H9 (cell line): Measurements from ENCODE around the gene OR9G1. TPM values are rescaled to one million over a fixed set of nuclear protein-coding genes. Genes with fewer than 3 reads are reported as not detected.

Experiments
- DNase-seq: peaks from one replicate; pipeline ENCODE4 v3.0.0-alpha.2; 2017
- H2AFZ ChIP-seq: one replicate; pipeline ENCODE4 v1.6.1; 2013; ENCODE audit warnings: mild to moderate bottlenecking, low read length, control low read depth, moderate library complexity
- H2AK5ac ChIP-seq: 2 replicates; pipeline ENCODE4 v1.6.1; 2013; ENCODE audit warnings: low read length, control low read depth, mixed read lengths; ENCODE audit not compliant: insufficient read length
- H2BK120ac ChIP-seq: one replicate; pipeline ENCODE4 v1.6.1; 2013; ENCODE audit warnings: low read depth, mild to moderate bottlenecking, low read length, control low read depth, inconsistent platforms; ENCODE audit not compliant: poor library complexity, severe bottlenecking
- H2BK12ac ChIP-seq: 2 replicates; pipeline ENCODE4 v1.6.1; 2013; ENCODE audit warnings: low read length, control low read depth, mixed read lengths, low read depth; ENCODE audit not compliant: insufficient read length
- H2BK15ac ChIP-seq: 2 replicates; pipeline ENCODE4 v1.6.1; 2013; ENCODE audit warnings: low read depth, low read length, control low read depth
- H2BK20ac ChIP-seq: one replicate; pipeline ENCODE4 v1.6.1; 2013; ENCODE audit warnings: low read depth, mild to moderate bottlenecking, low read length, control low read depth, inconsistent platforms; ENCODE audit not compliant: poor library complexity, severe bottlenecking
- H2BK5ac ChIP-seq: 2 replicates; pipeline ENCODE4 v1.6.1; 2013; ENCODE audit warnings: low read length, control low read depth, mixed read lengths; ENCODE audit not compliant: insufficient read length
- H3K14ac ChIP-seq: 2 replicates; pipeline ENCODE4 v1.6.1; 2013; ENCODE audit warnings: low read length, control low read depth; ENCODE audit not compliant: insufficient read depth
- H3K18ac ChIP-seq: 2 replicates; pipeline ENCODE4 v1.6.1; 2013; ENCODE audit warnings: low read depth, mild to moderate bottlenecking, mixed read lengths, low read length, control low read depth; ENCODE audit not compliant: insufficient read length
- H3K23ac ChIP-seq: 2 replicates; pipeline ENCODE4 v1.6.1; 2013; ENCODE audit warnings: low read length, control low read depth, mixed read lengths, low read depth; ENCODE audit not compliant: insufficient read length
- H3K23me2 ChIP-seq: 2 replicates; pipeline ENCODE4 v1.6.1; 2013; ENCODE audit warnings: low read depth, mild to moderate bottlenecking, mixed read lengths, low read length, control low read depth; ENCODE audit not compliant: insufficient read length, poor library complexity, severe bottlenecking
- H3K27ac ChIP-seq: 2 replicates; pipeline ENCODE4 v1.5.1; 2013; ENCODE audit warnings: low read length, control low read depth, mixed read lengths, low read depth; ENCODE audit not compliant: insufficient read length
- H3K27me3 ChIP-seq: 2 replicates; pipeline ENCODE4 v1.6.1; 2013; ENCODE audit warnings: low read length, control low read depth, inconsistent platforms; ENCODE audit not compliant: insufficient read depth
- H3K4ac ChIP-seq: 2 replicates; pipeline ENCODE4 v1.6.1; 2013; ENCODE audit warnings: low read depth, mild to moderate bottlenecking, control low read depth, inconsistent platforms, low read length, moderate library complexity
- H3K4me1 ChIP-seq: 2 replicates; pipeline ENCODE4 v1.6.1; 2013; ENCODE audit warnings: low read length, control low read depth, inconsistent platforms; ENCODE audit not compliant: insufficient read depth
- H3K4me2 ChIP-seq: 2 replicates; pipeline ENCODE4 v1.6.1; 2013; ENCODE audit warnings: low read length, control low read depth, mixed read lengths; ENCODE audit not compliant: insufficient read length, insufficient read depth
- H3K56ac ChIP-seq: 2 replicates; pipeline ENCODE4 v1.6.1; 2013; ENCODE audit warnings: low read depth, mild to moderate bottlenecking, mixed read lengths, low read length, control low read depth; ENCODE audit not compliant: insufficient read length
- H3K79me1 ChIP-seq: 2 replicates; pipeline ENCODE4 v1.6.1; 2013; ENCODE audit warnings: low read depth, mild to moderate bottlenecking, moderate library complexity, low read length, control low read depth, inconsistent platforms; ENCODE audit not compliant: insufficient read depth, poor library complexity, severe bottlenecking
- H3K79me2 ChIP-seq: 2 replicates; pipeline ENCODE4 v1.6.1; 2013; ENCODE audit warnings: low read length, control low read depth, inconsistent platforms; ENCODE audit not compliant: insufficient read depth
- H3K9ac ChIP-seq: 2 replicates; pipeline ENCODE4 v1.6.1; 2013; ENCODE audit warnings: low read length, control low read depth, mixed read lengths; ENCODE audit not compliant: insufficient read length; ENCODE audit errors: extremely low read depth
- H3K9me3 ChIP-seq: one replicate; pipeline ENCODE4 v1.6.1; 2013; ENCODE audit warnings: low read depth, low read length, inconsistent platforms; ENCODE audit not compliant: control insufficient read depth
- H3T11ph ChIP-seq: one replicate; pipeline ENCODE4 v1.6.1; 2013; ENCODE audit warnings: mild to moderate bottlenecking, low read length, control low read depth, inconsistent platforms
- H4K20me1 ChIP-seq: one replicate; pipeline ENCODE4 v1.6.1; 2013; ENCODE audit not compliant: control insufficient read depth, insufficient read length, insufficient read depth
- H4K5ac ChIP-seq: 2 replicates; pipeline ENCODE4 v1.6.1; 2013; ENCODE audit warnings: low read depth, mild to moderate bottlenecking, mixed read lengths, low read length, control low read depth; ENCODE audit not compliant: insufficient read length
- H4K8ac ChIP-seq: replicated peaks from 2 replicates; pipeline ENCODE4 v1.6.1; 2013; ENCODE audit warnings: low read length, control low read depth, mixed read lengths, low read depth; ENCODE audit not compliant: insufficient read length
- H4K91ac ChIP-seq: 2 replicates; pipeline ENCODE4 v1.6.1; 2013; ENCODE audit warnings: low read depth, mild to moderate bottlenecking, moderate library complexity, mixed read lengths, low read length, control low read depth; ENCODE audit not compliant: insufficient read length
- H3K27ac Mint-ChIP-seq, 3 experiments: 2 replicates in 2 of 3; 3 replicates in 1 of 3; pipeline ENCODE4 v1.8.0; 2020 to 2021; ENCODE audit warnings: mixed read lengths in 3 of 3, mild to moderate bottlenecking in 1 of 3, moderate library complexity in 1 of 3
- H3K27me3 Mint-ChIP-seq: 2 replicates; pipeline ENCODE4 v1.8.0; 2021; ENCODE audit warnings: low read depth, mild to moderate bottlenecking, moderate library complexity, mixed read lengths
- H3K36me3 Mint-ChIP-seq, 3 experiments: 2 replicates in 2 of 3; 3 replicates in 1 of 3; pipeline ENCODE4 v1.8.0; 2020 to 2021; ENCODE audit warnings: low read depth in 3 of 3, mixed read lengths in 3 of 3; ENCODE audit not compliant: insufficient read depth in 1 of 3
- H3K4me1 Mint-ChIP-seq, 2 experiments: 2 replicates each; pipeline ENCODE4 v1.8.0; 2020; ENCODE audit warnings: mixed read lengths in 2 of 2
- H3K4me3 Mint-ChIP-seq, 2 experiments: 2 replicates in 1 of 2; 3 replicates in 1 of 2; pipeline ENCODE4 v1.8.0; 2020 to 2021; ENCODE audit warnings: mild to moderate bottlenecking in 2 of 2, mixed read lengths in 2 of 2, moderate library complexity in 1 of 2
- H3K9me3 Mint-ChIP-seq, 2 experiments: 2 replicates in 1 of 2; 3 replicates in 1 of 2; pipeline ENCODE4 v1.8.0; 2020; ENCODE audit warnings: mild to moderate bottlenecking in 2 of 2, mixed read lengths in 2 of 2, moderate library complexity in 1 of 2
- WGBS: extraction: QIAGEN DNeasy Blood & Tissue Kit; methylation state at CpG from one replicate; pipeline ENCODE4 v1.1.7; 2013; ENCODE audit warnings: missing lambda C conversion rate, low lambda C conversion rate, mixed read lengths; ENCODE audit not compliant: insufficient read length; ENCODE audit errors: extremely low coverage; 5-methylcytosine and 5-hydroxymethylcytosine counted together
- total RNA-seq: library from RNA; stranded (reverse); gene quantifications from 2 replicates; pipeline ENCODE4 v1.2.1, GENCODE V29; 2021
- TF ChIP-seq, protein P1 (sequence below): fragments of 200-600 bp; sonication (generic); conservative IDR thresholded peaks from 3 replicates; pipeline ENCODE4 v1.8.0; 2021; ENCODE audit warnings: antibody characterized with exemption, mild to moderate bottlenecking

OR9G1 gene
- total RNA-seq, 1 experiment from 2014 or later, result not detected

DNA sequence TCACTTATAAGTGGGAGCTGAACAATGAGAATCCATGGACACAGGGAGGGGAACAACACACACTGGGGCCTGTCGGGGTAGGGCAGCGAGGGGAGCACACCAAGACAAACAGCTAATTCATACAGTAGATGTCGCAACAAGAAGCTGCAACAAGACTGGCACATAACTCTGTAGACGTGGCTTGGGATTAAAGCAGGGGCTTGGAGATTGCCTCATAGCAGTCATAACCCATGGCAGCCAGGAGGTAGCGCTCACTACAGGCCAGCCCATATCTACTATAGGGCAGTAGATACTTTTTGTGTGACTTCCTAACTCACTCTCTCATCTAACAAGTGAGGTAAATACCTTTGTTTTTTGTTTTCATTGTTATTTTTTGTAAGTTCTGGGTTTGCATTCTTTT, 51.3 kb downstream of the OR9G1 start:
- TF ChIP-seq, protein P1, sequence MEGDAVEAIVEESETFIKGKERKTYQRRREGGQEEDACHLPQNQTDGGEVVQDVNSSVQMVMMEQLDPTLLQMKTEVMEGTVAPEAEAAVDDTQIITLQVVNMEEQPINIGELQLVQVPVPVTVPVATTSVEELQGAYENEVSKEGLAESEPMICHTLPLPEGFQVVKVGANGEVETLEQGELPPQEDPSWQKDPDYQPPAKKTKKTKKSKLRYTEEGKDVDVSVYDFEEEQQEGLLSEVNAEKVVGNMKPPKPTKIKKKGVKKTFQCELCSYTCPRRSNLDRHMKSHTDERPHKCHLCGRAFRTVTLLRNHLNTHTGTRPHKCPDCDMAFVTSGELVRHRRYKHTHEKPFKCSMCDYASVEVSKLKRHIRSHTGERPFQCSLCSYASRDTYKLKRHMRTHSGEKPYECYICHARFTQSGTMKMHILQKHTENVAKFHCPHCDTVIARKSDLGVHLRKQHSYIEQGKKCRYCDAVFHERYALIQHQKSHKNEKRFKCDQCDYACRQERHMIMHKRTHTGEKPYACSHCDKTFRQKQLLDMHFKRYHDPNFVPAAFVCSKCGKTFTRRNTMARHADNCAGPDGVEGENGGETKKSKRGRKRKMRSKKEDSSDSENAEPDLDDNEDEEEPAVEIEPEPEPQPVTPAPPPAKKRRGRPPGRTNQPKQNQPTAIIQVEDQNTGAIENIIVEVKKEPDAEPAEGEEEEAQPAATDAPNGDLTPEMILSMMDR, result peak; percentile 59
- DNase-seq, result peak; percentile 54
- H3K36me3 Mint-ChIP-seq, result peaks cover 0 to 17% (median 3%) of the 10 kb centered on the region in 3 experiments; a peak in 5 of 7 replicates

More for the DNA sequence above, 51.3 kb downstream of the OR9G1 start:
- Histone ChIP-seq H4K20me1 (no peaks in the 10 kb centered on the region), H3K14ac (no peak overlapping the region), H3K79me2 (no peaks in the 10 kb centered on the region), H3K79me1 (no peaks in the 10 kb centered on the region), H2BK20ac (no peak overlapping the region), H3K4me1 (no peaks in the 10 kb centered on the region), H2BK120ac (no peak overlapping the region), H3K27me3 (no peaks in the 10 kb centered on the region), H3K23me2 (no peaks in the 10 kb centered on the region), H3K9me3 (no peaks in the 10 kb centered on the region), H2AFZ (no peak overlapping the region), H2BK12ac (no peak overlapping the region), H3K9ac (no peak overlapping the region), H3K23ac (no peak overlapping the region), H2BK5ac (no peak overlapping the region), H3K4me2 (no peak overlapping the region), H3K18ac (no peak overlapping the region), H4K8ac (no peak overlapping the region), H2BK15ac (no peak overlapping the region), H3K27ac (no peak overlapping the region), H4K5ac (no peak overlapping the region), H3K56ac (no peak overlapping the region), H3K4ac (no peak overlapping the region), H4K91ac (no peak overlapping the region), H2AK5ac (no peak overlapping the region), H3T11ph (no peak overlapping the region)
- Mint-ChIP-seq H3K4me3 (no peak overlapping the region), H3K9me3 (peaks cover 4 to 7% of the 10 kb centered on the region in 2 experiments), H3K4me1 (peaks cover 10 to 14% of the 10 kb centered on the region in 2 experiments), H3K27me3 (no peaks in the 10 kb centered on the region; the same call in 1 of the 2 replicates), H3K27ac (peak overlapping the region in 1 of 3 experiments; percentile 51; a peak in 1 of 7 replicates)
- WGBS, result no CpG with 5 or more reads among the region's 5 CpGs
